Effector memory CD4-positive, alpha-beta T cell (primary cell): ENCODE data around the gene LMF2.

Source experiments
- DNase-seq, 3 donors: peaks; one replicate each; pipeline ENCODE4 v3.0.0-alpha.2; 2020
- H3K27ac ChIP-seq: 2 replicates; pipeline ENCODE4 v1.7.0; 2013; ENCODE audit warnings: mild to moderate bottlenecking, low read length, moderate library complexity; ENCODE audit not compliant: insufficient read depth, poor library complexity, severe bottlenecking
- H3K27me3 ChIP-seq: replicated peaks from 2 replicates; pipeline ENCODE4 v1.7.0; 2013; ENCODE audit warnings: mild to moderate bottlenecking, low read length; ENCODE audit not compliant: insufficient read depth, control insufficient read depth, poor library complexity, severe bottlenecking
- H3K36me3 ChIP-seq: 2 replicates; pipeline ENCODE4 v1.7.0; 2013; ENCODE audit warnings: mild to moderate bottlenecking, low read length, moderate library complexity; ENCODE audit not compliant: control insufficient read depth, insufficient read depth
- H3K4me1 ChIP-seq: 2 replicates; pipeline ENCODE4 v1.7.0; 2013; ENCODE audit warnings: low read length, mild to moderate bottlenecking; ENCODE audit not compliant: control insufficient read depth, insufficient read depth, poor library complexity, severe bottlenecking
- H3K4me3 ChIP-seq: 2 replicates; pipeline ENCODE4 v1.7.0; 2013; ENCODE audit warnings: low read length, low read depth, mild to moderate bottlenecking; ENCODE audit not compliant: insufficient read depth, poor library complexity, severe bottlenecking
- H3K9me3 ChIP-seq: 2 replicates; pipeline ENCODE4 v1.7.0; 2013; ENCODE audit warnings: mild to moderate bottlenecking, low read length, moderate library complexity; ENCODE audit not compliant: control insufficient read depth

The LMF2 gene

GRCh38 chr22:50454556-50455075 is 52.9 kb downstream of the LMF2 start:
- no peak overlapping the region for H3K4me3 ChIP-seq
- no peak for DNase-seq
- H3K4me1 ChIP-seq: no peaks in the 10 kb centered on the region
- H3K27me3 ChIP-seq: no peaks in the 10 kb centered on the region
- H3K36me3 ChIP-seq: peaks cover 69% of the 10 kb centered on the region
- H3K9me3 ChIP-seq: no peaks in the 10 kb centered on the region
- no peak overlapping the region for H3K27ac ChIP-seq
